Measurements from ENCODE around the gene SOS1.

DNA sequence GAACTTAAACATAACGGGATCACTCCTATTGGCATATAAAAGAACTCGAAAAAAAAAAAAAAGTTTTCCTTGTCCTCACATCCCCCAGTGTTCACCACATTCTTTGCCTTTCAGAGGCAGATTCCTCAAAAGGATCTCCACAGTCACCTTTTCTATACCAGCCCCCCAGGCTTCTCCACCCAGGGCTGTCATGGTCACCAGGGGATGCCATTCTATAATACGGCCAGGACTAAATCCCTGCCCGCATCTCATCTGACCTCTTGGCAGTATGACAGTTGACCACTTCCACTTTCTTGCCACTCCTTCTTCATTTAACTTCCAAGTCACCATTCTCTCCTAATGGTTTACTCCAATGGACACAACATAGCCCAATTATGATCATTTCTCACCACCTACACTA lies 29.3 kb downstream of the SOS1 start:
- TF ChIP-seq CTCF (IDR thresholded peaks at IDR 0.05; ENCODE audit: low read depth, low read length) (no peak), EZH2phosphoT487 (IDR thresholded peaks at IDR 0.05; ENCODE audit: low read depth) (no peak)

Data from OCI-LY3 (cell line).